Retina (tissue), 1 donor: ENCODE measurements around the gene RBM7.
A peak's percentile ranks its signal among the peaks of the same experiment; 100 is the strongest.

Experiments
- DNase-seq: peaks from one replicate; pipeline ENCODE4 v3.0.0-alpha.2; 2016

The RBM7 gene, protein sequence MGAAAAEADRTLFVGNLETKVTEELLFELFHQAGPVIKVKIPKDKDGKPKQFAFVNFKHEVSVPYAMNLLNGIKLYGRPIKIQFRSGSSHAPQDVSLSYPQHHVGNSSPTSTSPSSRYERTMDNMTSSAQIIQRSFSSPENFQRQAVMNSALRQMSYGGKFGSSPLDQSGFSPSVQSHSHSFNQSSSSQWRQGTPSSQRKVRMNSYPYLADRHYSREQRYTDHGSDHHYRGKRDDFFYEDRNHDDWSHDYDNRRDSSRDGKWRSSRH

DNA sequence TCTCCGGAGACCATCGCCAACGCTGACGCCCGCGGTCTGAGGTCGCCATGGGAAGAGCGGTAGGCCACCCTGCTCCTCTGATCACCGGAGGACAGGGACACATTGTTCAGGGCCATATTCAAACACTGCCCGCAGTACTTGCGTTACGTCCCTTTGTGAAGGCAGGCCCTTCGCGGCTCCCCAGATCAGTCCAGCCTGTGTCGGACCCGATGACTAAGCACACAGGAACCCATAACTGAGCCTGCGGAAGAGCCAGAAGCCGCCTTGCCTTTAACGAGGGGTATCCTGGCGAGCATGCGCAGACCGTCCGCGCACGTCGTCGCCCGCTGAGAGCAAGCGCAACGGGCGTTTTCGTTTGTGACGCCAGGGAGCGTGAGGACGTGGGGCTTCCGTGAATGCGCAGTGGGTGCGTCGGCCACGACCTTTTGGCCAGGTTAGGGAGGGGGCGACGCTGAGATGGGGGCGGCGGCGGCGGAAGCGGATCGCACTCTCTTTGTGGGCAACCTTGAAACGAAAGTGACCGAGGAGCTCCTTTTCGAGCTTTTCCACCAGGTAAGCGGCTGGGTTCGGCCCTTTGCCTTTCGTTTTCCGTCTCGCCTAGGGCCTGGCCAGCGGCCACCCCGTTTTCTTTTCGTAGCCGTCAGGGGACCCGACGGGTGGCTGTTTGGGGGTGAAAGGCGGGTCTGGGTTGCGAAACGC is at the start of gene RBM7, which contains the start of gene C11orf71:
TSS of gene RBM7 (plus strand) at position 451 of the 699 bp plus-strand sequence. CDS start at position 457, 6 bp downstream.
TSS of gene C11orf71 (minus strand) at position 296 of the 699 bp plus-strand sequence. CDS start at position 116, 180 bp downstream.
- peak; percentile 98 for DNase-seq

DNA sequence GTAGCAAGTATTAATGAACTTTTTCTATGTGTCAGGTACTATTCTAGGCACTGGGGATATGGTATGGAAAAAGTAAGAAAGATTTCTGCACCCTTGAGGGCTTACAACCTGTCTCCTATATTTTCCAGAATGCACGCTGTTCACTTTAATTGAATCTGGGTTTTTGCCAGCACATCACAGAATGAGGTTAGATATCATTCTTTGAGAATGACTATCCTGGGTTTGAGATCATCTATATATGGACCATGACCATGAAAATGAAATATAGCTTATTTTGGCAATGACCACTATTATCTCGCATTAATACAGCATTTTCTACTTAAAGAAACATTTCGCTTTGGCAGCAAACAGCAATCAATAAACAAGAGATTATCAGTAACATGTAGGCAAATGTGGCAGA is 47.0 kb upstream of the RBM7 start:
- no peak for DNase-seq

DNA sequence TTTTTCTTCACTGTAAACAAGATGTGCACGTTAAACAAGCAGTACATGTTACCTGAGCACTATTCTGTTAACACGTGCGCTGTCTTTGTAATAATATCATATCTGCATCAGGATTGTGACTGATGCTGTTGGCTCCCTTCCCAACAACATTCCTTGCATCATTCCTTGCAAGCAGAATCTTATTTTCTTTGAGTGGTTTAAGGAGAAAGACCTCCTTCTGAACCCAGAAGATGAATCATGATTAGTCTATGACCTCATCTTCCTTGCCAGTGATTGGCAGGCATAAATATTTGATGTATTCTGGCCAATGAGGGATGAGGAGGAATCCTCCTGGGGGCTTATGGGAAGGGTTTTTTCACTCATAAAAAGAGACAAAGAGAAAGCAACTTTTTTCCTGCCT is 46.4 kb upstream of the RBM7 start:
- DNase-seq, result peak; percentile 11

DNA sequence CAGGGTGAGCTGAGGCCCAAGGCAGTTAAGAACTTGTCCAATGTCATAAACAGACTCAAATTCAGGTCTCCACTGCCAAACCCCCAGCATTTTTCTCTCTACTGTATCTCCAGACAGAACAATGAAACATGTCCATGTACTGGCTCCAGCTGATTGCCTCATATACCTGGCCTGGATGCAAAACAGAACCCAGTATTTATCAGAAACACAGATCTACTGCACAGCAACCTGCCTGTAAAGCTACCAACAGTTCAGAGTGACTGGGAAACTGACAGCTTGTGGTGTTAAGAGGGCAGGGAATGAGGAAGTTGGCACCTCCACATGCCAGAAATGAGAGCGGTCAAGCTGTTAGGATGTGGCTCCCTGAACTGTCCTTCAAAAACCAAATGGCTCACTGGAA is 41.8 kb upstream of the RBM7 start:
- no peak for DNase-seq

DNA sequence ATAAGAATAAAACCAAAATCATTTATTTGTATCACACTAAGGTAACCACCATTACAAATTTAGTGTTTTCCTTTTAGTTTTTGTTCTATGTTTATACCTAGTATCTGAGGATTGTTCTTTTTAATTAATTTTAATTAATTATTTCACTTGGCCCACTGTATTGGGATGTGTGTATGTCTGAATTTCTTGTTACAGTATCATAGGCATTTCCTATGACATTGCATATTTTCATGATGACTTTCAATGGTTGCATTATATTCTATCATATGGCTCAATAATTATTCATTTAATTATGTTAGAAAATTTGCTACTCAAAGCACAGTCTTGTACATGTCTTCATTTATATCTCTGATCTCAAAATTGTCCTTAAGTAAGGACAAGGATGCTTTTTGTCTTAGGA is 41.1 kb upstream of the RBM7 start:
- no peak for DNase-seq

DNA sequence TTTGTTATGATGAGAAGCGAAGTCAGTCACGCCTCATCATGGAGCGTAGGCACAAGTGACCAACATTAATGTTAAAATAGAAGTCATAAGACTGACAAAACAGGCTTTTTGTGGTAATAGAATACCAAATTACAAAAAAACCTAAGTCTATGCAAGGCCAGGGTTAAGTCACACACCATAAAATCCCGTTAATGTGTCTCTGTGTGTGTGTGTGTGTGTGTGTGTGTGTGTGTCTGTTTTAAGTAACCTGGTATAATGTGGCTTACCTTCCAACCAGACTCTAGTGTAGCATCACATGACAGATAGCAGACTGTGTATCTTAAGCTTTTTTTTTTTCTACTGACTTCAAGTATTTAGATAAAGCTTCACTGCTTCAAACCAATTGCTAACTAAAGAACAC is 38.1 kb upstream of the RBM7 start:
- no peak for DNase-seq

DNA sequence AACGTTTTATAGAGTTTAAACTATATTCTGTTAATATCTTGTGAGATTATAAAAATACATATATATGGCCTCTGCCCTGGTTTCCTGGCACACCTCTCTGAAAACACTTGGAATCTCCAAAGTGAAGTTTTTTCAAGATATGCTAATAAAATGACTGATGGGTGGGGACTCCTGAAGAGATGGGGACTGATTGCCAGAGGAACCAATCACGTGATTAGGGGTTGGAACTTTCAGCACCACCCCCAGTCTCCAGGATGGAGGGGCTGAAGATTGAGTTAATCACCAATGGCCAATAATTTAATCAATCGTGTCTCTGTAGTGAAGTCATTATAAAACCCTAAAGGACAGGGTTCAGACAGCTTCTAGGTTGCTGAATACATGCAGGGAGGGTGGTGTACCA is 37.5 kb upstream of the RBM7 start:
- no peak for DNase-seq

DNA sequence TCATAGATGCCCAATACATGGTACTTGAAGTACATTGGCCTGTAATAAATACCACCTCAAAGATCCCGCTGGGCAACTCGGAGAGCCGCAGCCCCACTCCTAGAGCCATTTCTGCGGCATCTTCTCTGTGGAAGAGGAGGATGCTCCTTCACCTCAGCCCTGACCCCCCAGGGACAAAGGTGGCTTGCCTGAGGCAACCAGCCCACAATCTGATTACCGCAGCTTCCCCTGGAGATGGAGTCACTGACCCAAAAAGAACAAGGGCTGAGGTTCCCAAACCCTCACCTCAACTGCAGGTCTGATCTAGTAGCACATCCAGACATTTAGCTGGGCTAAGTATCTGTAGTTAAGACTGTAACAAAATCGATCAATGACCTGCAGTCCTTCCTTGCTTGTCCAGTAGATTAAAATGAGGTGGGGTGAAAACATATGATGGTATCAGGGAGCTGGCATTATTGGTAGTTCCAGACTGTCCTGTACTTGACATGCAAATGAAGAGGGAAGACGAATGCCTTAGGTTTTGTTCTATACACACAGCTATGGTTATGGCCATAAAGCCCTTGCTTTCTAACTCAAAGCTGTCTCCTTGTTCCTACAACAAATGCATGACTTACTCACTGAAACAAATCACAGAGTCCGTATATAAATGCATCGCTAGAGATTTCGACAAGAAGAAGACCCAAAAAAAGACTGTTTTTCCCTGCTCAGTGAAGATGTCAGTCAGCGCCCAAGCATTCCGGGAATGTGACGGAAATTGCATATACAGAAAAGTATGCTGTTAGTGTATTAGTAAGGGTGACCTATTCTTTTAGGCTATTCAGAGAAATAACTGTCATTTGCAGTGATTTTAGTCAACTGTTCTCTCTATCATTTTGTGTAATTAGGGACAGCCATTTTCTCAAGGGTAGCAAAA is 33.9 kb upstream of the RBM7 start:
- DNase-seq, result no peak

DNA sequence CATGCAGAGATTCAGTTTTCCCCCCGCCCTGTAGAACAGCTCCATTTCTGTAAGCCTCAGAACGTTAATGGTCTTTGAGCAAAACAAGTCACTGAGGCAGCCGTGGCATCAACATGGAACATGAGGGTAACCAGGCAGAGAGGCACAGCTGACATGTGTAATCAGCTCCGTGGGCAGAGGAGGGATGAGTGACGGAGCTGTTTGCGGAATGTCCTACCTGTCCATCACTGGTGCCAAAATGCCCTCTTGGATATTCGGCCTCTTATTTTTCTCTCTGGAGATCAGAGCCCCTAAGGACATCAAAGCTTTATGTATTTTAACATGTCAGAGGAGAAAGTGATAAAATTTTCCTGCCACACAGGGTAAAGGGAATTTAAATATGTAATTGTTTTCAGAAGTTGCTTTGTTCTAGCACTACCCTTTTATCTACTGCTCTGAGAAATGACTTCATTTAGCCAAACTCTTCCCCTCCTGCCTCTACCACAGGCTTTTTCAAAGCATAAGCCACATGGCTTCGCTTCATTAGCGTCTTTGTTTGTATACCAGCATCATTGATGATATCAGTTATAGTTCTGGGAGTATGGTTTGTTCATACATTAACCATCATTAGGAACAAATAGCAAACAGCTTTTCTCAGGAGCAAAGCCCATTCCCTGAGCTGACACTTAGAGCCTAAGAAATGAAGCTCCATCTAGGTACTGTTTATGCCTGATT is 33.1 kb upstream of the RBM7 start:
- DNase-seq, result no peak

DNA sequence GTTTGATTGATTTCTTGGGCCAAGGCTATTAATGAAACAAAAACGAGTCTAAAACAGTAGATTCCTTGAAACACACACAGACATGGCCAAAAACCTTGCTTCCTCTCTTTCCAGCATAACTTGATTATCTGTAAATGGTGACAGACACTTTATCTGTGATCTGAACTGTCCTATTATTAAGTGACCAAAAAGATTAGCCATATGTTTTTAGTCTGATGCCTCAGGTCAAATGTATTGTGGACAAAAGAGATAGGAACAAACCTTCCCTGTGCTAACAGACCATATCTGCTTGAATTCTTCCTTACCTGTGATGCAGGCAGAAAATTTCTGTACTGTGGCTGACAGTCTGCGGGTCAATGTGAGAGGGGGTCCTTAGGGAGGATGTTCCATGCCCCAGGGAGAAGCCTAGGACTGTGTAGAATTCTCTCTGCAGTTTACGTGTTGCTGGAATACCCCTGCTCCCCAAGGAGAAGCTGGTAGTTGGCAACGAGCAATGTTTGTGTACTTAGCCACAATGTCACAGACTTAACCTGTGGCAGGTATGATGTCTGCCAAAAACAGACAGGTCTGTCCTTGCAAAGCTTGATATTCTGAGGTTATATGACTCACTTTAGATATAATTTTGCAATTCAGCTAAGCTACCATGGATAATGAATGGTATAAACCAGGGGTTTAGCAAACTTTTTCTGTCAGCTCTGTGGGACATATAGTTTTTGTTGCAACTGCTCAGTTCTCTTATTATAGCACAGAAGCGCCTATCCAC is 31.4 kb upstream of the RBM7 start:
- no peak for DNase-seq

DNA sequence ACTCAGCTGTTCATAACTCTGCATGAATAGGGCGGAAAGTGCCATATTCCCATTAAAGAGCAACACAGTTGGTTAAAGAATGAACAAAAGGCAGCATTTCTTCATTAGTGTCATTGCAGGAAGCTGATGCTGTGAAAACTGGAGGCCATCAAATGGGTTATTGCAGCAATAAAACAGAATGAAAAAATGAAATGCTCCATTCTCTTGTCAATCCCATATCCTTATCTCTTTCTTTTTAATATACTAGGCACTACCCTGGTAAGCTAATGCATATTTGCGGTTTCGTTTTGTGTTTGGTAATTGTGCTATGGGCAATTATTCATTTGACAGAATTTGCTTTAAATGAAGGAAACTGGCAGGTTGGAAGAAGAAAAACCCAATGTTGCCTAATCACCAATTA is 25.4 kb upstream of the RBM7 start:
- DNase-seq, result no peak

DNA sequence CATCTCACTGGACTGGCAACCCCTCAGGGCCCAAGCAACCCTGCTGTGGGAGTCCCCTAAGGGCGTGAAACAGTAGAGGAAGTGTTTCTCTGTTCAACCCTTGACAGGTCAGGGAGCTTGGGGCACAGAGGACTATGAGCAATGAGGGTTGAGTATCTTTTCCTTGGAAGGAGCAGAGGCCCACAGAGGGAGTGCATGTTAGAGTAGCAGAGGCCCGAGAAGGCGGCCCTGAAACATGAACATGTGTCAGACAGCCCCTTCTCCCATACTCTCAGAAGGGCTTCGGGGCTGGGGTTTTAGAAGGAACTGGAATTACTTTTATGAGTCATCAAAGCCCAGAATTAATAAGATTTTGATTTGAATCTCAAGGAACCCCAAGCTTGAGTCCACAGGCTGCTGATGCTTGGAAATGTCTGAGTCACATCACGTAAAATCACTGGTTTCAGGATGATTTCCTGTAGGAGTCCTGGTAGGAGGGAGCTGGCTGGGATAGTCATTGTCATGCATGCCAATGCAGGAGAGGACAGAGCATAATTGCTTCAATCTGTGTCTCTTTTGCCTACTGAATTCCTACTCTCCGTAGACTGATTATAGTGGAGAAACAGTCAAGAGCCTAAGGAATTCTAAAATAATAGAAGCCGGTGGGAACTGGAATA is 22.7 kb upstream of the RBM7 start:
- DNase-seq, result no peak

DNA sequence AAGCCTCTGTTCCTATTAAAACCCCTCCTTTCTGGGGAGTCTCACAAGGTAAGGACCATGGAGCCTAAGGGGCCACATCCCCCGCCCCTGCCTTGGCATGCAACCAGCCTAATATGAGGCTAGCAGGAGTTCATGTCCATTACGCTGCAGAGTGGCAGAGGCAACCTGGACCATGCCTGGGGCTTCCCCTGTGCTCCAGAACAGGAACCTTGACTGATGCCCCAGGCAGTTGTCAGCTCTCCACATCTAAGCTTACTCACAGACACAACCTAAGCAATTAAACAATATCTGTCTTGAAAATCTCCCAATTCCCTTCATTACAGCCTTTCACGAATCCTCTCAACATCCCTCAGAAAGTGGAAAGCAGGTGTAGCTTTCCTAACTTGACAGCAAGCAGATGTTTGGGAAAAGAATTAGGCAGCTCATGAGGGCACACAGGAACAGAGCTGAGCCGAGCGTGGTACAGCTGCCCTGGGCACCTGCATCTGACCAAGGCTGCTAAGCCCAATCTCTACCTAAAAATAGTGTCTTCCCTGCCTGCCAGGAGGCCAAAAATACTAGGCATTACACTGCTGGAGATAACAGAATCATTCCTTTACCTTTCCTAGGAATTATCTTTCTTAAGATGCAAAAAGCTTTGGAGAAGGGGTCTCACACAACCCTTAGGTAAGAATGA is 20.9 kb upstream of the RBM7 start:
- DNase-seq, result no peak

DNA sequence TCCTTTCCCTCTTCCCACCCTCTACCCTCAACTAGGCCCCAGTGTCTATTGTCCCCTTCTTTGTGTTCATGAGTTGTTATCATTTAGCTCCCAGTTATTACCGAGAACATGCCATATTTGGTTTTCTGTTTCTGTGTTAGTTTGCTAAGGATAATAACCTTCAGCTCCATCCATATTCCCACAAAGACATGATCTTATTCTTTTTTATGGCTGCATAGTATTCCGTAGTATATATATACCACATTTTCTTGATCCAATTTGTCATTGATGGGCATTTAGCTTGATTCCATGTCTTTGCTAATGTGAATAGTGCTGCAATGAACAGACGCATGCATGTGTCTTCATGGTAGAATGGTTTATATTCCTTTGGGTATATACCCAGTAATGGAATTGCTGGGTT is 18.0 kb upstream of the RBM7 start:
- no peak for DNase-seq

DNA sequence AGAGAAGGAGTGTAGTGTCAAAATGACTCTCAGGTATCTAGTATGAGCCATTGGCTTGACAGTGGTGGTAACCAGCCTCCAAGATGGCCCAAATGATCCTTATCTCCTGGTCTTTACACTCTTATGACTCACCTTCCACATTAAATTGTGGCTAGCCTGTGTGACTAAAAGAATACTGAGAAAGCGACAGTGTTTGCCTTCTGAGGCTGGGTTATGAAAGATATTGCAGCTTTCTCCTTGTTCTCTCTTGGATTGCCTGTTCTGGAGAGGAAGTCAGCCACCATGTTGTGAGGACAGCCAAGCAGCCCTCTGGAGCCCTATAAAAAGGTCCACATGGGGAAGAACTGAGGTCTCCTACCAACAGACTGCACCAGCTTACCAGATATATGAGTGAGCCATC is 16.0 kb upstream of the RBM7 start:
- no peak for DNase-seq

DNA sequence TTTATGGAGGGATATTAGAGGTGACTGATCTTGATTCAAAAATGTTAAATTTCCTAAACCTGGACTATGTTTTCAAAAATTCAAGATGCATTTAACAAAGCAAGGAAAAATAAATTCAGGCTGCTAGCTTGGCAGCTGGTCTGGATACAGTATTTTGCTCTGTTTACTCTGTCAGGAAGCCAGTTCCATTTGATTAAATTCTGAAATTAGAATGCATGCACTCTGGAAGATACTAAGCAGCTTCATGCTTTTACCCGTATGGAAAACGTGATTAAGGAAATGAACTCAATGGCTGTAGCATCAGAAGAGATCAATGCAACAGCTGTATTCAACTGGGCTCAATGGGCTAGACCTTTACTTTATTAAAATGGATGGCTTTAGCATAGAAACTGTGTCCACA is 14.3 kb upstream of the RBM7 start:
- no peak for DNase-seq

DNA sequence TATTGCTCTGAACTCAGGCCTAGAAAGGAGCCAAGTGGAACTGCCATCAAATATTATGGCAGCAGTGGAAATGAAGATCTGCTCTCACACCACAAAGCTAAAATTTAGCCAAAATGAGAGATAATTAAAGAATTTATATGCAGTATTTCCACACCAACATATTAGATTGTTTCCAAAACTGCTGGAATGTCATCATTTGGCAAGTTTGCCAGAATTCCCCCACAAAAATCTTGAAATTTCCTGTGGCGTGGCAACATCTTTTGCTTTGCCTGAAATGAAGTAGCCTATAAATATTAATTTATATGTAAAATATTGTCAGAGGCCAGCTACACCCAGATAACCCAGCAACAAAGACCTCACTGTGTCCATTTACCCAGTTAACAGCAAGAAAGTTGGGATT is 13.9 kb upstream of the RBM7 start:
- no peak for DNase-seq

DNA sequence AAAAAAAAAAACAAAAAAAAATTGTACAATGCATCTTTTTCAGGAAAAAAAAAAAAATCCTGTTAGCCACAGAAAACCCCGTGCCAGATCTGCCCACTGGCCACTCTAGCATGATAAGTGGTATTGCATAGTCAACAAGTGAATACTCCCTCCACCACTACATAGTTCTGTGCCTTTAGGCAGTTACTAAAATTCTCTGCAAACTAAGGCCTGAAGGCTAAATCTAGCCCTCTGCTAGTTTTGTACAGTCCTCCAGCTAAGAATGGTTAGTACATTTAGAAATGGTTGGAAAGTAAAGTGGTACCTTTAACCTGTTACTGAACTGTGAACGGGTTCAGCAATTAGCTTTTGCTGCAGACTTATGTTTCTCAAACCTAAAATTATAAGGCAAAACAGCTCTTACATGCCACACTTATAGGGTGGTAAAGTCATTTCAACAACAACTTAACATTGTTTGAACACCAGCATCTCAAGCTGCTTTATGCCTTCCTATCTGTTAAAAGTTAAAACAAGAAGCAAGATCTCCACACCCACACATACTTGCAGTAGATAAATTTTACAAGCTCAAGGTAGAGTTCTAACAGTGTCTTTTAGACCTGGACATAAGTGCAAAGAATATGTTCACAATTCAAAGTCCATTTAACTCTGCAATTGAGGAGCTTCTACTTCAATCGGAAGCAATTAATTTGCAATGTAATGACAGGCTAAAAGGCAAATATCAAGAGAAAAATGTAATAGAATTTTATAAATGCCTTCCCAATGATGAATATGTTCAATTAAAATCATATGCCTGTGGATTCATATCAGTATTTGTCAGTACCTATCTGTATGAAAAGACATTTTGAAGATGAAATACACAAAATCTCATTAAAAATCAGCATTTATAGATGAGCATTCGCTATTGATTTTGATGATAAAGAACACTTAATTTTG is 7.5 kb upstream of the RBM7 start:
- no peak for DNase-seq

DNA sequence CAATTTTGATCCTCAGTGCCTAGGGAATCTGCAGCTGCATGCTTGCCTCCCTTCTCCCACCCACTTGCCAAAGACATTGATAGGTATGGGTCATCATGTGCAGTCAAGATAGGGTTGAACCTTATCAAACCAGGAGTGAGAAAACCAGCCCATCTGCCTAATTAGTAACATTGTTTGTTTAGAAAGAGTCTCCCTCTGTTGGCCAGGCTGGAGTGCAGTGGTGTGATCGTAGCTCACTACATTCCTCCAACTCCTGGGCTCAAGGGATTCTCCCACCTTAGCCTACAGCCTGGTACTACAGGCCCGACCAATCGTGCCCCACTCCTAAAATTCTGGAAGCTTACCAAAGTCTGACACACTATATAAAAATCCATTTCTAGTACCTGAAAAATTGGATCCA is 4.7 kb upstream of the RBM7 start:
- DNase-seq, result no peak

DNA sequence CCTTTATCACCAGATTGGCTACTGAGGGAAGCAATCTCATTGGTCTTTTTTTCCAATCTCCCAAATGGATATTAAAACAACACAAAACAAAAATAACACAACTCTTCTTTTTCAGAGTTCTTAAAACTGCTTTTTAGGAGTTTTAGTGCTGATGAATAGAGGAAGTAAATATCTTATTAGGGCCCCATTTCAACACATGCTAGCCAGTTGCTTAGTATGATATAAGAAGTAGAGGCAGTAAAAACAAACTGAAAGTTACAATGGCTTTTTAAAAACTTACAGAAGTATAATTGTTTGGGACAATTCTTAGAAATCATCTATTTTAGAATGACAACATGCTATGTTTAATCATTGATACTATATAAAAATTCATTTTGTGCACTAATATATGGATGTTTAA is 3.5 kb upstream of the RBM7 start:
- no peak for DNase-seq
